Suprapubic skin (tissue), 3 donors: ENCODE data around the gene CDK5.

Source experiments
- POLR2A ChIP-seq, 2 donors: fragments of 450-650 bp; IDR thresholded peaks; one replicate each; pipeline ENCODE4 v1.6.1; 2017; ENCODE audit warnings: antibody characterized with exemption in 2 of 2, mild to moderate bottlenecking in 2 of 2, moderate library complexity in 2 of 2
- TF ChIP-seq, protein P1 (sequence below), 2 donors: fragments of 200-600 bp in 1 of 2; fragments of 450-650 bp in 1 of 2; sonication (generic) in 1 of 2; IDR thresholded peaks; one replicate each; pipeline ENCODE4 v1.5.1; 2016 to 2019; ENCODE audit warnings: antibody characterized with exemption in 2 of 2, mild to moderate bottlenecking in 1 of 2, moderate library complexity in 1 of 2

DNA sequence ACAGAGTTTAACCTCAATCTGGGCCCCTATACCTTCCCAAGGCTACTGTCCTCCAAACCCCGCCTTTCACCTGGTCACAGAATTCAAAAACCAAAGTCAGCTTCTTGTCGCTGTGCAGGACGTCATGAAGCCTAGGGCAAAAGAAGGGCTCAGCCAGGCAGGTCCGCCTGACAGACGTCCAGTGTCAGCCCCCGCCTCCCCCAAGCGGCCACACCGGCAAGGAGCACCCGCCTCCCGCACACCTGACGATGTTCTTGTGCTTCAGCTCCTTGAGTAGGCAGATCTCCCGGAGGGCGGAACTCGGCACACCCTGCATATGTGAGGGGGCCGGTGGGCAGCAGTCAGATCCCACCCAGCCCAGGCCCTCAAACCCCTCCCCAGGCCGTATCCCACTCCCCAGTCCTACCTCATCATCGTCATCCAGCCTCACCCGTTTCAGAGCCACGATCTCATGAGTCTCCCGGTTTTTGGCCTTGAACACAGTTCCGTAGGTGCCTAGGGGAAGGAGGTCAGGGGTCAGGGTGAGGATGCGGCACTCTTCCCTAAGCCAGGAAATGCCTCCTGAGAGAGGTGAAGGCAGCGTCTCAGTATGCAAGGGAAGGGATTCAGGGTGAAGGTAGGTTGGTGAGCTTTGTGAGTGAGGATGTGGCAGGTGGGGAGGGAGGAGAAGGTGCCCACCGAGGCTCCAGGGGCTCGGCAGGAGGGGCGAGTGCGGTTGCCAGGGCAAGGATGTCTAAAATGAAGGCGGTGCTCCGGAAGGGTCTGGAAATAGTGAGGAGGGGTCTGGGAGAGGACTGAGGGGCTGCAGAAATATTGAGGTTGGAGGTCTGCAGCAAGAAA is 811 bp downstream of the CDK5 start:
- TF ChIP-seq POLR2A (IDR thresholded peaks at IDR 0.05), result no peak
- TF ChIP-seq, protein P1, sequence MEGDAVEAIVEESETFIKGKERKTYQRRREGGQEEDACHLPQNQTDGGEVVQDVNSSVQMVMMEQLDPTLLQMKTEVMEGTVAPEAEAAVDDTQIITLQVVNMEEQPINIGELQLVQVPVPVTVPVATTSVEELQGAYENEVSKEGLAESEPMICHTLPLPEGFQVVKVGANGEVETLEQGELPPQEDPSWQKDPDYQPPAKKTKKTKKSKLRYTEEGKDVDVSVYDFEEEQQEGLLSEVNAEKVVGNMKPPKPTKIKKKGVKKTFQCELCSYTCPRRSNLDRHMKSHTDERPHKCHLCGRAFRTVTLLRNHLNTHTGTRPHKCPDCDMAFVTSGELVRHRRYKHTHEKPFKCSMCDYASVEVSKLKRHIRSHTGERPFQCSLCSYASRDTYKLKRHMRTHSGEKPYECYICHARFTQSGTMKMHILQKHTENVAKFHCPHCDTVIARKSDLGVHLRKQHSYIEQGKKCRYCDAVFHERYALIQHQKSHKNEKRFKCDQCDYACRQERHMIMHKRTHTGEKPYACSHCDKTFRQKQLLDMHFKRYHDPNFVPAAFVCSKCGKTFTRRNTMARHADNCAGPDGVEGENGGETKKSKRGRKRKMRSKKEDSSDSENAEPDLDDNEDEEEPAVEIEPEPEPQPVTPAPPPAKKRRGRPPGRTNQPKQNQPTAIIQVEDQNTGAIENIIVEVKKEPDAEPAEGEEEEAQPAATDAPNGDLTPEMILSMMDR (IDR thresholded peaks at IDR 0.05), result no peak
